ENCODE data around the gene KIF13A. TPM values are rescaled to one million over a fixed set of nuclear protein-coding genes. Genes with fewer than 3 reads are reported as not detected.

The KIF13A gene
- total and polyA plus RNA-seq, 10 of the 15 experiments (the other 5 are each of a cell fraction or from before 2014, with no cell fraction given), result 0.02 to 0.26 (median 0.13) TPM; not detected in 2

GRCh38 chr6:17863901-17864754 lies 123.3 kb downstream of the KIF13A start:
- no TSS peak for BruUV-seq (replicated peaks)
- no peak overlapping the region for H3K4me3 ChIP-seq
- H4K20me1 ChIP-seq (ENCODE audit: control insufficient read depth, insufficient read depth), result no peaks in the 10 kb centered on the region
- H3K27ac ChIP-seq (ENCODE audit: control insufficient read depth, insufficient read depth), result no peak overlapping the region
- no peak overlapping the region for H3K4me2 ChIP-seq (ENCODE audit: control insufficient read depth, insufficient read depth)
- H3K27me3 ChIP-seq (replicated peaks in 1 of 2; ENCODE audit: control insufficient read depth in 2 of 2, insufficient read depth in 2 of 2, low read length in 1 of 2), result no peaks in the 10 kb centered on the region; a peak in 1 of 4 replicates
- FAIRE-seq, result no peak
- no peak for ATAC-seq
- H3K4me1 ChIP-seq (ENCODE audit: control insufficient read depth, insufficient read depth, low read length), result no peaks in the 10 kb centered on the region
- ChIA-PET RAD21 (ENCODE audit: unreplicated experiment) (no interaction called here), POLR2A (no interaction called here), CTCF (no interaction called here), SMC1A (ENCODE audit: uncharacterized antibody, unreplicated experiment) (interaction anchor here (1.3 kb wide), 1 partner anchor 10 kb away, joined by 3 read pairs; no protein-coding TSS in a partner anchor)
- H3K9me3 ChIP-seq (replicated peaks; ENCODE audit: control insufficient read depth, insufficient read depth, low read length), result no peaks in the 10 kb centered on the region
- DNase-seq (ENCODE audit: low read depth, low spot score), result no peak
- in situ Hi-C loops (cut with MboI) (no loop called here), intact Hi-C loops (cut with micrococcal nuclease; ENCODE audit: unreplicated experiment) (no loop called here)
- H2AFZ ChIP-seq (ENCODE audit: control insufficient read depth, low read depth, low read length), result no peak overlapping the region
- WGBS (ENCODE audit: insufficient coverage, insufficient replicate concordance, low lambda C conversion rate, missing lambda C conversion rate), result 71% methylated on average over 12 of the region's 12 CpGs
- H3K79me2 ChIP-seq (ENCODE audit: control insufficient read depth, insufficient read depth, low read length), result no peaks in the 10 kb centered on the region
- no peaks in the 10 kb centered on the region for H3K36me3 ChIP-seq (ENCODE audit: control insufficient read depth in 2 of 2, insufficient read depth in 2 of 2, low read length in 1 of 2)
- H3K9ac ChIP-seq (ENCODE audit: control insufficient read depth, insufficient read depth, low read length), result no peak overlapping the region
- TF ChIP-seq IKZF1 (conservative IDR thresholded peaks at IDR 0.05) (no peak), RUNX3 (IDR thresholded peaks at IDR 0.05; ENCODE audit: low read length) (no peak), ZBED1 (IDR thresholded peaks at IDR 0.05; ENCODE audit: borderline replicate concordance) (no peak), ZBTB40 (IDR thresholded peaks at IDR 0.05; ENCODE audit: borderline replicate concordance) (no peak), NR2F1 (conservative IDR thresholded peaks at IDR 0.05) (no peak), NFIC (IDR thresholded peaks at IDR 0.05; ENCODE audit: low read depth, low read length) (no peak)
- TF ChIP-seq, protein P1, sequence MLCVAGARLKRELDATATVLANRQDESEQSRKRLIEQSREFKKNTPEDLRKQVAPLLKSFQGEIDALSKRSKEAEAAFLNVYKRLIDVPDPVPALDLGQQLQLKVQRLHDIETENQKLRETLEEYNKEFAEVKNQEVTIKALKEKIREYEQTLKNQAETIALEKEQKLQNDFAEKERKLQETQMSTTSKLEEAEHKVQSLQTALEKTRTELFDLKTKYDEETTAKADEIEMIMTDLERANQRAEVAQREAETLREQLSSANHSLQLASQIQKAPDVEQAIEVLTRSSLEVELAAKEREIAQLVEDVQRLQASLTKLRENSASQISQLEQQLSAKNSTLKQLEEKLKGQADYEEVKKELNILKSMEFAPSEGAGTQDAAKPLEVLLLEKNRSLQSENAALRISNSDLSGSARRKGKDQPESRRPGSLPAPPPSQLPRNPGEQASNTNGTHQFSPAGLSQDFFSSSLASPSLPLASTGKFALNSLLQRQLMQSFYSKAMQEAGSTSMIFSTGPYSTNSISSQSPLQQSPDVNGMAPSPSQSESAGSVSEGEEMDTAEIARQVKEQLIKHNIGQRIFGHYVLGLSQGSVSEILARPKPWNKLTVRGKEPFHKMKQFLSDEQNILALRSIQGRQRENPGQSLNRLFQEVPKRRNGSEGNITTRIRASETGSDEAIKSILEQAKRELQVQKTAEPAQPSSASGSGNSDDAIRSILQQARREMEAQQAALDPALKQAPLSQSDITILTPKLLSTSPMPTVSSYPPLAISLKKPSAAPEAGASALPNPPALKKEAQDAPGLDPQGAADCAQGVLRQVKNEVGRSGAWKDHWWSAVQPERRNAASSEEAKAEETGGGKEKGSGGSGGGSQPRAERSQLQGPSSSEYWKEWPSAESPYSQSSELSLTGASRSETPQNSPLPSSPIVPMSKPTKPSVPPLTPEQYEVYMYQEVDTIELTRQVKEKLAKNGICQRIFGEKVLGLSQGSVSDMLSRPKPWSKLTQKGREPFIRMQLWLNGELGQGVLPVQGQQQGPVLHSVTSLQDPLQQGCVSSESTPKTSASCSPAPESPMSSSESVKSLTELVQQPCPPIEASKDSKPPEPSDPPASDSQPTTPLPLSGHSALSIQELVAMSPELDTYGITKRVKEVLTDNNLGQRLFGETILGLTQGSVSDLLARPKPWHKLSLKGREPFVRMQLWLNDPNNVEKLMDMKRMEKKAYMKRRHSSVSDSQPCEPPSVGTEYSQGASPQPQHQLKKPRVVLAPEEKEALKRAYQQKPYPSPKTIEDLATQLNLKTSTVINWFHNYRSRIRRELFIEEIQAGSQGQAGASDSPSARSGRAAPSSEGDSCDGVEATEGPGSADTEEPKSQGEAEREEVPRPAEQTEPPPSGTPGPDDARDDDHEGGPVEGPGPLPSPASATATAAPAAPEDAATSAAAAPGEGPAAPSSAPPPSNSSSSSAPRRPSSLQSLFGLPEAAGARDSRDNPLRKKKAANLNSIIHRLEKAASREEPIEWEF (IDR thresholded peaks at IDR 0.05; ENCODE audit: insufficient replicate concordance, low read depth, low read length), result no peak
- TF ChIP-seq, protein P2, sequence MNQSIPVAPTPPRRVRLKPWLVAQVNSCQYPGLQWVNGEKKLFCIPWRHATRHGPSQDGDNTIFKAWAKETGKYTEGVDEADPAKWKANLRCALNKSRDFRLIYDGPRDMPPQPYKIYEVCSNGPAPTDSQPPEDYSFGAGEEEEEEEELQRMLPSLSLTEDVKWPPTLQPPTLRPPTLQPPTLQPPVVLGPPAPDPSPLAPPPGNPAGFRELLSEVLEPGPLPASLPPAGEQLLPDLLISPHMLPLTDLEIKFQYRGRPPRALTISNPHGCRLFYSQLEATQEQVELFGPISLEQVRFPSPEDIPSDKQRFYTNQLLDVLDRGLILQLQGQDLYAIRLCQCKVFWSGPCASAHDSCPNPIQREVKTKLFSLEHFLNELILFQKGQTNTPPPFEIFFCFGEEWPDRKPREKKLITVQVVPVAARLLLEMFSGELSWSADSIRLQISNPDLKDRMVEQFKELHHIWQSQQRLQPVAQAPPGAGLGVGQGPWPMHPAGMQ (IDR thresholded peaks at IDR 0.05; ENCODE audit: borderline replicate concordance), result no peak

Data from GM12878 (cell line).